ENCODE data around the gene SIAH1. TPM values are rescaled to one million over a fixed set of nuclear protein-coding genes. Genes with fewer than 3 reads are reported as not detected.

SIAH1 gene
- polyA plus RNA-seq, 2 of the 4 experiments (the other 2 are of a cell fraction), result 13.3 to 28.5 TPM

DNA sequence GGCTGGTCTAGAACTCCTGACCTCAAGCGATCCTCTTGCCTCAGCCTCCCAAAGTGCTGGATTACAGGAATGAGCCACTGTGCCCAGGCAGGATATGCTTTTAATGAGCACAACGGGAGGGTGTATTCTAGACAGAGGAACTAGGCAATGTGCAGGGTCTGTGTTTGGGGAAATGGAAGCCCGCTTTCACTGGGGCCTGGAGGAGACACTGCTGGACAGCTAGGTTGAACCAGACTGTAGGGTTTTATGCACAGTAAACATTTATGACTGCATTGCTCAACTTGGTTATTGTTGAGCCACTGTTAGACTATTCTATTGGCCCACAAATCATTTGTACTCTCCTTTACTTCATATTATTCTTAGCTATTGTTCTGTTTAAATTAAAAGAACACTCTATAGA, 10.2 kb upstream of the SIAH1 start:
- ChIA-PET POLR2A (no interaction called here), CTCF (interaction anchor here (0.7 to 1.4 kb wide), 3 partner anchors 29 to 228 kb away, joined by 3 to 5 read pairs (median 3); no protein-coding TSS in a partner anchor)
- Histone ChIP-seq H3K4me2 (no peak overlapping the region), H3K4me3 (no peak overlapping the region), H3K27ac (no peak overlapping the region), H3K9me3 (no peaks in the 10 kb centered on the region), H3K4me1 (peaks cover 12% of the 10 kb centered on the region)
- WGBS (ENCODE audit: missing lambda C conversion rate), result 86% methylated on average over 3 of the region's 3 CpGs
- no peak for ATAC-seq
- FAIRE-seq, result no peak
- no peak for DNase-seq (ENCODE audit: low read depth in 1 of 2, low spot score in 1 of 2)
- TF ChIP-seq NPAS2 (CRISPR knock-in tag; IDR thresholded peaks at IDR 0.05; ENCODE audit: borderline replicate concordance), result no peak
- TF ChIP-seq POLR2AphosphoS2 (conservative IDR thresholded peaks at IDR 0.05; ENCODE audit: low read length), result no peak
- TF ChIP-seq FOXS1 (CRISPR knock-in tag; IDR thresholded peaks at IDR 0.05), result no peak
- TF ChIP-seq, protein P1, sequence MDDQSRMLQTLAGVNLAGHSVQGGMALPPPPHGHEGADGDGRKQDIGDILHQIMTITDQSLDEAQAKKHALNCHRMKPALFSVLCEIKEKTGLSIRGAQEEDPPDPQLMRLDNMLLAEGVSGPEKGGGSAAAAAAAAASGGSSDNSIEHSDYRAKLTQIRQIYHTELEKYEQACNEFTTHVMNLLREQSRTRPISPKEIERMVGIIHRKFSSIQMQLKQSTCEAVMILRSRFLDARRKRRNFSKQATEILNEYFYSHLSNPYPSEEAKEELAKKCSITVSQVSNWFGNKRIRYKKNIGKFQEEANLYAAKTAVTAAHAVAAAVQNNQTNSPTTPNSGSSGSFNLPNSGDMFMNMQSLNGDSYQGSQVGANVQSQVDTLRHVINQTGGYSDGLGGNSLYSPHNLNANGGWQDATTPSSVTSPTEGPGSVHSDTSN (IDR thresholded peaks at IDR 0.05), result no peak
- no peak for TF ChIP-seq NFE2L2 (conservative IDR thresholded peaks at IDR 0.05; ENCODE audit: low read length)
- TF ChIP-seq TP53 (CRISPR knock-in tag; IDR thresholded peaks at IDR 0.05), result no peak
- no peak for TF ChIP-seq ELK1 (IDR thresholded peaks at IDR 0.05; ENCODE audit: low read depth, low read length)
- no peak for TF ChIP-seq SMC3 (IDR thresholded peaks at IDR 0.05)
- no peak for TF ChIP-seq TFCP2L1 (CRISPR knock-in tag; IDR thresholded peaks at IDR 0.05)
- TF ChIP-seq ZFP36 (IDR thresholded peaks at IDR 0.05; ENCODE audit: borderline replicate concordance, partially characterized antibody), result no peak
- no peak for TF ChIP-seq EP300 (IDR thresholded peaks at IDR 0.05)
- TF ChIP-seq HOXA7 (CRISPR knock-in tag; IDR thresholded peaks at IDR 0.05), result no peak

GRCh38 chr16:48394355-48394703, 9.1 kb upstream of the SIAH1 start:
- CTCF ChIA-PET, result interaction anchor here (0.6 to 1.2 kb wide), 3 partner anchors 17 to 119 kb away, joined by 3 to 4 read pairs (median 3); no protein-coding TSS in a partner anchor
- 93% methylated on average over 6 of the region's 6 CpGs for WGBS (ENCODE audit: missing lambda C conversion rate)
- no peak for ATAC-seq
- FAIRE-seq, result no peak
- POLR2A ChIA-PET, result interaction anchor here (1.1 kb wide), 1 partner anchor 9 kb away, joined by 3 read pairs; no protein-coding TSS in a partner anchor
- no peak overlapping the region for H3K4me2 ChIP-seq
- no peaks in the 10 kb centered on the region for H3K9me3 ChIP-seq
- H3K4me1 ChIP-seq, result peaks cover 12% of the 10 kb centered on the region
- no peak overlapping the region for H3K27ac ChIP-seq
- no peak overlapping the region for H3K4me3 ChIP-seq
- TF ChIP-seq RARB (CRISPR knock-in tag; IDR thresholded peaks at IDR 0.05) (no peak), ZNF302 (CRISPR knock-in tag; IDR thresholded peaks at IDR 0.05) (no peak), FOXS1 (CRISPR knock-in tag; IDR thresholded peaks at IDR 0.05) (no peak), REST (IDR thresholded peaks at IDR 0.05) (no peak), HES2 (IDR thresholded peaks at IDR 0.05) (no peak), TP53 (CRISPR knock-in tag; IDR thresholded peaks at IDR 0.05) (no peak)
- TF ChIP-seq, protein P2, sequence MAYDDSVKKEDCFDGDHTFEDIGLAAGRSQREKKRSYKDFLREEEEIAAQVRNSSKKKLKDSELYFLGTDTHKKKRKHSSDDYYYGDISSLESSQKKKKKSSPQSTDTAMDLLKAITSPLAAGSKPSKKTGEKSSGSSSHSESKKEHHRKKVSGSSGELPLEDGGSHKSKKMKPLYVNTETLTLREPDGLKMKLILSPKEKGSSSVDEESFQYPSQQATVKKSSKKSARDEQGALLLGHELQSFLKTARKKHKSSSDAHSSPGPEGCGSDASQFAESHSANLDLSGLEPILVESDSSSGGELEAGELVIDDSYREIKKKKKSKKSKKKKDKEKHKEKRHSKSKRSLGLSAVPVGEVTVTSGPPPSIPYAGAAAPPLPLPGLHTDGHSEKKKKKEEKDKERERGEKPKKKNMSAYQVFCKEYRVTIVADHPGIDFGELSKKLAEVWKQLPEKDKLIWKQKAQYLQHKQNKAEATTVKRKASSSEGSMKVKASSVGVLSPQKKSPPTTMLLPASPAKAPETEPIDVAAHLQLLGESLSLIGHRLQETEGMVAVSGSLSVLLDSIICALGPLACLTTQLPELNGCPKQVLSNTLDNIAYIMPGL (CRISPR knock-in tag; IDR thresholded peaks at IDR 0.05; ENCODE audit: borderline replicate concordance), result no peak
- DNase-seq (ENCODE audit: low read depth in 1 of 2, low spot score in 1 of 2), result no peak

All from A549 (cell line).